Lower leg skin (tissue), 3 donors: ENCODE measurements around the gene GPR141.

ENCODE experiments used
- POLR2A ChIP-seq, 2 donors: fragments of 450-650 bp; IDR thresholded peaks; one replicate each; pipeline ENCODE4 v1.6.1; 2016 to 2017; ENCODE audit warnings: antibody characterized with exemption in 2 of 2, mild to moderate bottlenecking in 1 of 2, moderate library complexity in 1 of 2
- TF ChIP-seq, protein P1 (sequence below), 3 donors: fragments of 450-650 bp; IDR thresholded peaks; one replicate each; pipeline ENCODE4 v1.5.1; 2016; ENCODE audit warnings: antibody characterized with exemption in 3 of 3, mild to moderate bottlenecking in 3 of 3, moderate library complexity in 2 of 3

DNA sequence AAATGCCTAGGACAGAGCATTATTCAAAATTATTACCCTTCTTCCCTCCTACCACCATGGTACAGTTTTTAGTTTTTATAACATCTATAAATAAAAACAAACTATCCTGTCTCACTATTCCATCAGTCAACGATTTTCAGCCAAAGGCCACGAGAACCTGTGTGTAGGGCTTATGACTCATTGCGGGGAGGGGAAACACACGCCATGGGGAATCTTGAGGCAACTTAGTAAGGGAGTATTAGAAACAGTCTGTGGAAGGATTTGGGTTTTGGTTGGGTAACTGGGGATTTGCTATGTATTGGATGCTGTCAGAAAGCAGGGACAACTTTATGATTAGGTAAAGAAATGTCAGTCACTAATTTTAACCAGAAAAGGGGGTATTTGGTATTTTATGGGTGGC, 14.7 kb downstream of the GPR141 start:
- TF ChIP-seq, protein P1, sequence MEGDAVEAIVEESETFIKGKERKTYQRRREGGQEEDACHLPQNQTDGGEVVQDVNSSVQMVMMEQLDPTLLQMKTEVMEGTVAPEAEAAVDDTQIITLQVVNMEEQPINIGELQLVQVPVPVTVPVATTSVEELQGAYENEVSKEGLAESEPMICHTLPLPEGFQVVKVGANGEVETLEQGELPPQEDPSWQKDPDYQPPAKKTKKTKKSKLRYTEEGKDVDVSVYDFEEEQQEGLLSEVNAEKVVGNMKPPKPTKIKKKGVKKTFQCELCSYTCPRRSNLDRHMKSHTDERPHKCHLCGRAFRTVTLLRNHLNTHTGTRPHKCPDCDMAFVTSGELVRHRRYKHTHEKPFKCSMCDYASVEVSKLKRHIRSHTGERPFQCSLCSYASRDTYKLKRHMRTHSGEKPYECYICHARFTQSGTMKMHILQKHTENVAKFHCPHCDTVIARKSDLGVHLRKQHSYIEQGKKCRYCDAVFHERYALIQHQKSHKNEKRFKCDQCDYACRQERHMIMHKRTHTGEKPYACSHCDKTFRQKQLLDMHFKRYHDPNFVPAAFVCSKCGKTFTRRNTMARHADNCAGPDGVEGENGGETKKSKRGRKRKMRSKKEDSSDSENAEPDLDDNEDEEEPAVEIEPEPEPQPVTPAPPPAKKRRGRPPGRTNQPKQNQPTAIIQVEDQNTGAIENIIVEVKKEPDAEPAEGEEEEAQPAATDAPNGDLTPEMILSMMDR (IDR thresholded peaks at IDR 0.05), result no peak
- no peak for TF ChIP-seq POLR2A (IDR thresholded peaks at IDR 0.05)
